GM18519 (cell line): ENCODE data around the gene CMPK1.

Experiments
- ATAC-seq: cut with Tn5 transposase; IDR thresholded peaks from one replicate; pipeline ENCODE4 v1.9.1; 2021; ENCODE audit warnings: mild to moderate bottlenecking, moderate library complexity; ENCODE audit not compliant: unreplicated experiment, low FRiP score

The CMPK1 gene

DNA sequence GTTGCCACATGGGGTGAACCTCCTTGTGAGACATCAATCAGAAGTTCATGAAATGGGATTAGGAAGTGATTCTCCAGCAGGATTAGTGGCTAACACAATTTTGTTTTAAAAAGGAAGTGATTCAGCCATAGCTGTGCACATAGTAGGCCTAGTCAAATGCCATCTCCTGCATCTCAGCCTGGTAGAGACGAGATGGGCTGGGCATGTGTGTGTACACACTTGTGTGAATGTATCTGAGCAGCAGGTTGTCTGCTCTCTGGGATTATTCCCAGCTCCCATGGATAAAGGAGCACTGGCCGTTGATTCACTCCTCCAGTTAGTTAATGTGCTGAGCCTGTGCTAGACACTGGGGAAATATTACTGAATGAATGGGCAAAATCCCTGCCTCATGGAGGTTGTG is 84.5 kb downstream of the CMPK1 start:
- ATAC-seq = no peak

DNA sequence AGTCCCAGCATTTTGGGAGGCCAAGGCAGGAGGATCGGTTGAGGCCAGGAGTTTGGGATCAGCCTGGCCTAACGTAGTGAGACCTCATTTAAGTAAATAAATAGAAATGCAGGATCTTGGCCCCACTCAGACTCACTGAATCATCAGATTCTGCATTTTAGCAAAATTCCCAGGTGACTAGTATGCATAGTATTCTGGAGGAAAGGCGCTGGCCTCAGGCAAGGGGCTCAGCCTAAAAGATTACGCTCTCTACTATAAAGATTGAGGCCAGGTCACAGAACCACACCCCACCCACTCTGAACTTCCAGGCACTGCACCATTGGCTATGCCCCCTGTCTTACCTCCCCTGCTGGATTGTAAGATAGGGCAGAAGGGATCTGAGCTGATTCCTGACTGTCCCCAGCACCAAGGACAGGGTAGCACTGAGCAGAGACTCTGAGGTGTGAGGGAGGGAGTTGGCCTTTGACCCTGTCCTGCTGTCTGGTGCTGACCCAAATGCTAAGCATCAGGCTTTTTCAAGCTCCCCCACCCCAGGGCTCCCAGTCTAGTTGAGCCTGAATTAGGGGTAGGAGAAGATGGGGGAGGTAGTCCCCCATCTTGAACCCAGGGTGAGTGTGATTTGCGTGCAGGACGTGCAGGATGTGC is 85.2 kb downstream of the CMPK1 start:
- no peak for ATAC-seq

- no peak for ATAC-seq
Observed at GRCh38 chr1:47420547-47420946, 87.0 kb downstream of the CMPK1 start.

DNA sequence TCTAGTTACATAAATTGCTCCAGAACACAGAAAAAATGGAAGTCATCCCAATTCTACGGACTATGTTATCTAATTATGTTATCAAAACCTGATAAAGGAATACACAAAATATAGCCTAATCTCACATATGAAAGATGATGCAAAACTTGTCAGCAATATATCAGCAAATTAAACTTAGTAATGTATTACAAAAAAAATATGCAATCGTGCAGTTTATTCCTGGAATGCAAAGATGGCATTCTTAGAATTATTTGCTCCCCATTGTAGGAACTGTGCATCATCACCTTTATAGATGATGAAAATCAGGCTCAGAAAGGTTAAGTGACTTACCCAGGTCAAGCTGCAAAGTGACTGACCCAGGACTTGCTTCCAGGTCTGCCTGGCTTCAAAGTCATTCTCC is 90.3 kb downstream of the CMPK1 start:
- ATAC-seq = no peak

- ATAC-seq = no peak
Observed at GRCh38 chr1:47424336-47424982, 90.9 kb downstream of the CMPK1 start.
